ENCODE measurements around the gene PRPSAP2.

GRCh38 chr17:18850679-18851078 lies 7.3 kb upstream of the PRPSAP2 start:
- no peak for TF ChIP-seq CTCF (IDR thresholded peaks at IDR 0.05)
- no peak for TF ChIP-seq EZH2 (IDR thresholded peaks at IDR 0.05)
- no peak for TF ChIP-seq EZH2phosphoT487 (IDR thresholded peaks at IDR 0.05)

Measured in neural progenitor cell (in vitro differentiated cells).